GM18502 (cell line): Measurements from ENCODE around the gene ID4.

ENCODE experiments used
- ATAC-seq: cut with Tn5 transposase; IDR thresholded peaks from one replicate; pipeline ENCODE4 v1.9.1; 2021; ENCODE audit warnings: mild to moderate bottlenecking; ENCODE audit not compliant: unreplicated experiment, poor library complexity

ID4 gene, protein sequence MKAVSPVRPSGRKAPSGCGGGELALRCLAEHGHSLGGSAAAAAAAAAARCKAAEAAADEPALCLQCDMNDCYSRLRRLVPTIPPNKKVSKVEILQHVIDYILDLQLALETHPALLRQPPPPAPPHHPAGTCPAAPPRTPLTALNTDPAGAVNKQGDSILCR

DNA sequence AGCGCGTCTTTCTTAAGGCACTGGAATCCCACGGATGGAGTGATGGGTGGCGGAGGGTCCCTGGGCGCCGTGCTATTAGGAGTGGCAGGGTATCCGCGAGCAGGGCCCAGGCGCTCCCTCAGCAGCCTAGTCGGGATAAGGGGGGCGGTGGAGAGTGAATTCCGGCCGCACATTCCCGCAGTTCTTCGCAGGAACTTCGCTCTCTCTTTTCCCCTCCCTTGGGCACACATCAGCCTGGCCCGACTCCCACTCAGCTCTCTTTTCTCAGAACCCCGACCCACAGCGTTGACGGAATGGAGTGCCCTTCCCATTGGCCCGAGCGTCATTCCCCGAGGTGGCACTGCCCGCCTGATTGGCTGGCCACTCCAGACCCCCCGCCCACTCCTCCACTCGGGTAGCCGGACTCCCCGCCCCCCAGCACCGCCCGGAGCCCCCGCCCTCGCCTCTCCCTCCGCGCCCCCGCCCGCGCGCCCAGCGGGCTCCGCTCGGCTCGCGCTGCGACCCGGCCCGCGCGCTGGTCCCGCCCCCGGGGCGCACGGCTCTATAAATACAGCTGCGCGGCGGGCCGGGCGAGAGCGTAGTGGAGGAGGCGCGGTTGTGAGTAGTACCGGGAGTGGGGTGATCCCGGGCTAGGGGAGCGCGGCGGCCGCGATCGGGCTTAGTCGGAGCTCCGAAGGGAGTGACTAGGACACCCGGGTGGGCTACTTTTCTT is at the start of gene ID4:
Gene ID4, plus strand, starts transcription at position 572 of the 712 bp plus-strand sequence. CDS start 385 bp downstream, outside the sequence.
- ATAC-seq, result no peak

- ATAC-seq, result no peak
These were observed 48.5 kb upstream of the ID4 start for GRCh38 chr6:19788686-19789085.

DNA sequence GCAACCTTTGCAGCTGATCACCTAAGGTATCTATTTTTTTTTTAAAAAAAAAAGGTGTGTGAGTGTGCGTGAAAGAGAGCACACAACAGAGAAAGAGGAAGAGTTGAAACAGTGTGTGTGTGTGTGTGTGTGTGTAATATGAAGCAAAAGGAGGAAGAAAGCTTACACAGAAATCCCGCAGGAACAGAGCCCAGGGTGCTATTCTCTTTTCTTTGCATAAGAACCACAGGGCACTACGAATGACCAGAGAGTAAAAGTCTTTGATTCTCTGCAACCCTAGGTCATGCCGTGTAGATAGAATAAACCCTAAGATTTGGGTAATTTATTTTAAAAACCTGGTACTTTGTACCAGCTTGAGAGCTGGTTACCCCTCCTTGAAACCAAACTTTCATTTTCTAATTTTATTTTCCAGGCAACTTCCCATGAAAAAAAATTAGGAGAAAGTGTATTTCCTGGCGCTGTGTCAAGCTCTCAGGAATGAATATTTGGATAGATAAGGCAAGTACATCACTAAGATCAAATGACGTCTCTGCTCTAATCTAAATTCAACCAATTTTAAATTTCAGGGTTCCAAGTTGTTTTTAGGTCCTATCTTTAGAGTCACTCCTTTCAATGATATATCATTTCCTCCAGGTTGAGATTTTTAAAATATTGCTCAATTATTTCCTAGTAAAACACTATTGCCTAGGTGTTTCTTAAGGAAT is 47.9 kb upstream of the ID4 start:
- ATAC-seq, result no peak

DNA sequence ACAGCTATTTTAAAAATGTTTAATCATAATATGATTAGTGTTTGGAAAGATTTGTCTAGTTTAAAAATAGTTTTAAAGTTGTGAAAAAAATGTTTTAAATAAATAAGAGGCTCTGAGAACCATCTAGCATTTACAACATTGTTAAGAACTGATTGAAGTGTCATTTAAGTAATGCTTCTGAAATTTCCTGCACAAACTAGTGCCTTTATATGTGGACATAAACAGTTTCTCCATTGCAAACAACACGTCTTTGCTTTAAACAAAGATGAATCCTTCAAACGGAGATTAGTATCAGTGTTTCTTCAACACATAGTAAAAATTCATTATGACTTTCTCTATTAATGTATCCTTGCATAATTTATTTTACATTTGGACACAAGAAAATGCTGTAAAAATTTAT is 45.9 kb upstream of the ID4 start:
- ATAC-seq, result no peak

- ATAC-seq, result no peak
These were observed 42.0 kb upstream of the ID4 start for GRCh38 chr6:19795211-19795610.

DNA sequence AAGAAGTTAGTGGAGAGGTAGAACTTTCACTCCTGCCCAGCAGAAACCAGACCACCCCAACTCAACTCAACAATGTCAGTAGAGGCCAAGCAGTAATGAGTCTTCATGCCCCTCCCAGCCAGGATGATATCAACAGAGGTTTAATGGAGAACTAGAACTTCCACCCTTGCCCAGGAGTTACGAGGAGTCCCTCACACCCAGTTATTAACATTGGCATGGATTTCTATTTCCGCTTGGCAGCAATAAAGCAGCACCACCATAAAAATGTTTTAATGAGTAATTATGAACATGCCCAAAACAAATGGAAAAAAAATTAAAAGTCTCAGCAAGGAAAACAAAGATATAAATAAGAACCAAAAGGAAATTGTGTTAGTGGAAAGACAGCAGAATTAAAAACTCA is 40.7 kb upstream of the ID4 start:
- ATAC-seq, result no peak

GRCh38 chr6:19798362-19798761 is 38.8 kb upstream of the ID4 start:
- no peak for ATAC-seq

DNA sequence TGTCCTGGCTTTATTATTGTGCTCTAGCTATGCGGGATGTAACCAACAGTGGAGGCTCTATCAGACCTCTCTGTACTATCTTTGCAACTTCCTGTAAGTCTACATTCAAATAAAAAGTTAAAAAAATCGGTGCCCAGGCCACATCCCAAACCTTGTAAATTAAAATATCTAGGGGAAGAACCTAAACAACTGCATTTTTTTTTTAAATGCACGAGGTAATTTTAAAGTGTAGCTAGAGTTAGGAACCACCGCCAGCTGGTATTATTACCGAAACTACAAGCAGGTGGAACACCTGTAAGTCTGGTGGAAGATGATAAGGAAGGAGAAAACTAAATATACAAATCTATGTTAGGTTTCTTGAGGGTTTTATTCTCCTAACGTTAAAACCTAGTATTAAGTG is 34.5 kb upstream of the ID4 start:
- ATAC-seq, result no peak

DNA sequence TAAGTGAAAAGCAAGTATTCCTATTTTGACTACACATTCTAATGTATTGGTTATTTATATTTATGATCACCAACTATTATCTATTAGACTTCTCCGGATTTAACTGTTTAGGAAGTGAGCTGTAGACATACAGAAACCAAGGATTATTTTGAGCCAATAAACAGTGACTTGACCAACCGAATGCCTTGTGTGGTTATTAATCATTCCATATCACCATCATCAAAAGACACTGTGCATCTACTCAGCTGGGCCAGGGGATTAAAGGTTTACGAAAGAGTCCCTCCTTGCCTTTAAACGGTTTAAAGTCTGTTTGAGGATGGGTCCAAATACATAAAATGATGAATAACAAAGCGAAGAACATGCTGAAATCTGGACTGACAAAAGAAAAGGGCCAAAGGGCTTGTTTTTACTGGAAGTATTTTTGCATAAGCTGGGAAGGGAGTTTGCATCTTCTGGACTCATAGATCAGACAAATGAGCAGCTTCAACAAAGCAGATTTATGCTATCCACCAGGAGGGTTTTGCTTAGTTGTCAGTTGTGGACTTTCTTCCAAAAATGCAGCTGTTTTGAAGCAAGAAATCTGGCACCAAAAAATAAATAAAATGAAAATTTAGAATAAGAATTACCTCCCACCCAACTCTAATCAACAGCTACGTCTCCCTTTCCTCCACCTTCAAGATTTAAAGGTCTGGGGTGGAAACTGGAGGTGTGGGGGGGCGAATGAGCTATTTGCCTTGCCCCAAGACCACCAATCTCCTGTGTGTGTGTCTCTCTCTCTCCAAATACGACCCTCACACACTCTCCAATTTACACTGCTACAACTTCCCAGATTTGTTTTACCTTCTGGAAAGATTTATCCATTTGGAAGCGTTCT is 33.6 kb upstream of the ID4 start:
- ATAC-seq, result no peak

GRCh38 chr6:19804205-19805128 is 32.7 kb upstream of the ID4 start:
- ATAC-seq, result peak; percentile 100

DNA sequence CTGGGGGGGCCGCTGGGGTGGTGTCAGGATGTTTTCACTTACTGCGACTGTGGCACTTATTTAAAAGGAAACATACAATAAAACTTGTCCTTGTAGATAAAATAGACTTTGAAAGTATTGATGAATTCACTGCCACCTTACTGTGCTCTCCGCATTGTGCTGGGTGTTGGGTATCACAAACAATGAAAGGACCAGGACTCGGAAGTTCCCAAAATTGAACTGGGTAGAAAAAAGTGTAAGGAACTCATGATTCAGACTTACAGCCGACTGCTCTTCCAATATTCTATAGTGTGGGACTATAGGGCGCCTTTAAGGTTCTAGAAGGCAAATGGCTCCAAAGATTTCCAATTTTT is 32.1 kb upstream of the ID4 start:
- no peak for ATAC-seq

- no peak for ATAC-seq
These were observed 30.2 kb upstream of the ID4 start for GRCh38 chr6:19806971-19807396.

DNA sequence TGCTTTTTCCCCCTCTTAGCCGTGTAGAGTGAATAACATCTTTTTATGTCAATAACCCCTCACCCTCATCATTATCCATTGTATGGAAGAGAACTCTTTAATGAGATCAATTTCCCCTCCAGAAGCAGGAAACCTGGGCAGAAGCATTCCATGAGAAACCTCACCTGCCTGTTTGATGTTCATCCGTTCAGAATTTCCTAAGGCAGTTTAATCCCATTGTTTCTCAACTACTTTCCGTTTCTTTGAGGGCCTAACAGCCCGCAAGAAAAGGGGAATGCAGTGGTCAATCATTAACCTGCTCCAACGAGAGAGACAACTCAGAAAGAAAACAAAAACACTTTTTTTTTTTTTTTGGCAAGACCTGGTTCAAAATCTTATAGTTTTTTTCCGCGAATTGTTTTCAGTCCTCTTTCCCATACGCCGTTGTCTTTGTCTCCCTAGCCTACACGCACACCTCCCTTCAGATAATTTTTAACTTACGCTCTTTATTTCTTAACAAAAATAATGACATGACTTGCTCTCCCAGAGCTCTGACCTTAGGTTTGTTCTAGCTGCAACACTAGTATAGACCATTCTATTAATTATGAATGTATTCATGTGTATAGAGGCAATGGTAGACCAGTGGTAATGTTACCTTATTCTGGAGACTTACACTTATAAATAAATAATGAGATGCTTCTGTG is 25.6 kb upstream of the ID4 start:
- ATAC-seq, result no peak

GRCh38 chr6:19812512-19813119 is 24.6 kb upstream of the ID4 start:
- peak; percentile 63 for ATAC-seq

- no peak for ATAC-seq
These were observed 18.4 kb upstream of the ID4 start for GRCh38 chr6:19818805-19819204.

DNA sequence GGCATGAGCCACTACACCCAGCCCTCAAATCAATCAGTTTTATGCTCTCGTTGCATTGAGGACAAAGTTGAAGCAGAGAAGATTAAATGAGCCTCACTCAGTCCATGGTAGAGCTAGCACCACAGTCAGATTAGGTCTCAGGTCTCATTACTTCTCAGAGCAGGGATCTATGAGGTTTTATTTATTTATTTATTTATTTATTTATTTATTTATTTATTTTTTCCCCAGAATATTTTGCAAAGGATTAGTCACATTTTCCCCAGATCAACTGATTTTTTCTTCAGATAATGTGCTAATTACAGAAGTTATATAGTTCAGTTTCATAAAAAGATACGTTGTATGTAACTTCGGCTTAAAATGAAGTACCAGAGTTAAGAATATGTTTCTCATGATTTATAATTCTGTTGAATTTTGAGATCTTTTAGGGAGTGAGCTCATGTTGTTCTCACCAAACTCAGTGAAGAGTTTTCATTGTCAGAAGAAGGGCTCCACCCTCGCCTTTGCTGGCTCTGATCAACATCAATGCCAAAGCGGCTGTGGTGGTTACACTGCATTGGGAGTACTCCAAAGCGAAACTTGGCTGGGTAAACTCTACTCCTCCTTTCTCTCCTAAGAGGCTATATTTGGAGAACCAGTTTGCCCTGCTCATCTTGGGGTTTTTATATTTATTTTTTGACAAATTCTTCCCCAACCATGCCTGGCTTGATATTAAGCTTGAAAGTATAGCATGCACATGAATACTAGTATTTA is 12.9 kb upstream of the ID4 start:
- no peak for ATAC-seq

DNA sequence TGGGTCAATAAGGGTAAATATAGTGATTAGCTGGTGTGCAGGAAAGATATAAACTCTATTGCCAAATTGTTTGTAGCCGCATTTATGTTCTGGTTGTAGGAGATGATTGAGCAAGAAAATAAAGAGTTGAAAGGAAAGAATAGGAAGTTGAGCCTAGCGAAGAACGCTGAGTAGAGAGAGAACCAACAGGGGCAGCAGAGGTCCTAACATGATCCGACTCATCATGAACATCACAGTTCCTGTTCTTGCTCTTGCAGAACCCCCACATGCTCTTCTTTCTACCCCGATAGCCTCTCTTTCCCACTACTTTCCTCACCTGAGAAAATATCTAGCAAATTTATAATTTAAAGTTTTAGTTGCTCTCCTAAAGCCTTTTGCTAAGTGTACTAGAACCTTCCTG is 9.9 kb upstream of the ID4 start:
- no peak for ATAC-seq

DNA sequence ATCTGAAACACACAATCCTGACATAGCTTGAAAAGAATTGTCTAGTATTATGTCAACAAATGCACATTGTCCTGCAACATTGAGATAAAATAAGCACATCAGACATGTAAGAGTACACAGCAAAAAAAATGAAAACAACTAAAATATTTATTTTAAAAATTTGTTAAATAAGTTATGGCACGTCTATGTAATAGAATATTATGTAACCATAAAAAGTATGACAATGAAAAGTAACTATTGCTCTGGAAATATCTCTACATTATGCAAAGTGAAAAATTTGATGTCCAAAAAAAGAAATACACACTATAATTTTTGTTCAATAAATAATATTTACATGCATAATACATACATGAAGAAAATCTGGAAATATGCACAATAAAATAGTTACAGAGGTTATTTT is 9.3 kb upstream of the ID4 start:
- ATAC-seq, result no peak
